GM19238 (cell line): ENCODE data around the gene SVIL.
"Not testable (repeated sequence)": the region's sequence is repeated elsewhere in the genome, so short reads cannot be mapped to it uniquely, and the experiment has no call there.

Experiments
- DNase-seq: peaks from one replicate; pipeline ENCODE4 v3.0.0; 2011; ENCODE audit warnings: low spot score; ENCODE audit not compliant: insufficient read length

The SVIL gene

GRCh38 chr10:29604291-29604825, 30.4 kb downstream of the SVIL start:
- no peak for DNase-seq

GRCh38 chr10:29603223-29603896, 31.4 kb downstream of the SVIL start:
- no peak for DNase-seq

GRCh38 chr10:29600821-29601220, 34.0 kb downstream of the SVIL start:
- DNase-seq = no peak

- DNase-seq = no peak
Observed at GRCh38 chr10:29600067-29600466, 34.7 kb downstream of the SVIL start.

- no peak for DNase-seq
Observed at GRCh38 chr10:29598851-29599311, 35.9 kb downstream of the SVIL start.

- no peak for DNase-seq
Observed at GRCh38 chr10:29596826-29597225, 37.9 kb downstream of the SVIL start.

- DNase-seq = no peak
Observed at GRCh38 chr10:29596356-29596755, 38.4 kb downstream of the SVIL start.

GRCh38 chr10:29595636-29596225, 39.0 kb downstream of the SVIL start:
- no peak for DNase-seq

GRCh38 chr10:29595146-29595545, 39.6 kb downstream of the SVIL start:
- DNase-seq = no peak

GRCh38 chr10:29591651-29591968, 43.2 kb downstream of the SVIL start:
- DNase-seq = no peak

- no peak for DNase-seq
Observed at GRCh38 chr10:29590915-29591650, 43.7 kb downstream of the SVIL start.

GRCh38 chr10:29588629-29589421, 45.9 kb downstream of the SVIL start:
- no peak for DNase-seq

GRCh38 chr10:29587750-29588628, 46.8 kb downstream of the SVIL start:
- DNase-seq = not testable (repeated sequence)

- DNase-seq = not testable (repeated sequence)
Observed at GRCh38 chr10:29587102-29587749, 47.5 kb downstream of the SVIL start.

GRCh38 chr10:29586509-29586908, 48.3 kb downstream of the SVIL start:
- DNase-seq = no peak

GRCh38 chr10:29585488-29585976, 49.2 kb downstream of the SVIL start:
- DNase-seq = no peak

- DNase-seq = no peak
Observed at GRCh38 chr10:29584436-29584835, 50.3 kb downstream of the SVIL start.

GRCh38 chr10:29583674-29584073, 51.1 kb downstream of the SVIL start:
- no peak for DNase-seq

GRCh38 chr10:29582769-29583168, 52.0 kb downstream of the SVIL start:
- not testable (repeated sequence) for DNase-seq

GRCh38 chr10:29579455-29579970, 55.3 kb downstream of the SVIL start:
- no peak for DNase-seq
